Neuronal stem cell (in vitro differentiated cells): ENCODE results near the gene PAPLN.
A peak's percentile ranks its signal among the peaks of the same experiment; 100 is the strongest.

Experiments used
- DNase-seq: peaks from one replicate; pipeline ENCODE4 v3.0.0-alpha.2; 2013; ENCODE audit warnings: low spot score
- H2AFZ ChIP-seq: one replicate; pipeline ENCODE4 v1.6.1; 2013; ENCODE audit warnings: mild to moderate bottlenecking, low read length, inconsistent platforms
- H2AK5ac ChIP-seq: 2 replicates; pipeline ENCODE4 v1.6.1; 2013; ENCODE audit warnings: low read depth, mild to moderate bottlenecking, inconsistent platforms, low read length, moderate library complexity, mixed read lengths
- H2BK120ac ChIP-seq: 2 replicates; pipeline ENCODE4 v1.6.1; 2013; ENCODE audit warnings: low read depth, mild to moderate bottlenecking, inconsistent platforms, low read length, moderate library complexity, mixed read lengths
- H2BK12ac ChIP-seq: one replicate; pipeline ENCODE4 v1.6.1; 2013; ENCODE audit warnings: low read length, inconsistent platforms
- H2BK15ac ChIP-seq: 2 replicates; pipeline ENCODE4 v1.6.1; 2013; ENCODE audit warnings: mild to moderate bottlenecking, low read length, inconsistent platforms, mixed read lengths
- H2BK5ac ChIP-seq: one replicate; pipeline ENCODE4 v1.6.1; 2013; ENCODE audit warnings: inconsistent platforms, mild to moderate bottlenecking, low read length, moderate library complexity
- H3K14ac ChIP-seq: one replicate; pipeline ENCODE4 v1.6.1; 2013; ENCODE audit warnings: low read length, inconsistent platforms
- H3K18ac ChIP-seq: 2 replicates; pipeline ENCODE4 v1.6.1; 2013; ENCODE audit warnings: low read length, inconsistent platforms
- H3K23ac ChIP-seq: 2 replicates; pipeline ENCODE4 v1.6.1; 2013; ENCODE audit warnings: low read depth, mild to moderate bottlenecking, mixed read lengths, low read length, inconsistent platforms; ENCODE audit not compliant: poor library complexity
- H3K27ac ChIP-seq: replicated peaks from 3 replicates; pipeline ENCODE4 v1.5.1; 2013; ENCODE audit warnings: low read length, inconsistent platforms
- H3K27me3 ChIP-seq, 3 experiments: 2 replicates each; pipeline ENCODE4 v1.6.1; 2013; ENCODE audit warnings: low read length in 3 of 3, mild to moderate bottlenecking in 2 of 3, inconsistent platforms in 1 of 3, low read depth in 1 of 3, mixed read lengths in 1 of 3, moderate library complexity in 1 of 3; ENCODE audit not compliant: control insufficient read depth in 3 of 3, insufficient read depth in 3 of 3
- H3K36me3 ChIP-seq, 2 donors: replicated peaks in 1 of 2; 2 replicates each; pipeline ENCODE4 v1.6.1; 2013; ENCODE audit warnings: low read length in 2 of 2; ENCODE audit not compliant: control insufficient read depth in 2 of 2, insufficient read depth in 2 of 2
- H3K4ac ChIP-seq: 2 replicates; pipeline ENCODE4 v1.6.1; 2013; ENCODE audit warnings: inconsistent platforms, mild to moderate bottlenecking, low read length, moderate library complexity
- H3K4me1 ChIP-seq, 2 donors: 1 replicate in 1 of 2; 2 replicates in 1 of 2; pipeline ENCODE4 v1.6.1; 2013; ENCODE audit warnings: low read length in 2 of 2, low read depth in 1 of 2; ENCODE audit not compliant: control insufficient read depth in 2 of 2, insufficient read depth in 1 of 2
- H3K4me2 ChIP-seq: one replicate; pipeline ENCODE4 v1.6.1; 2013; ENCODE audit warnings: mild to moderate bottlenecking, low read length, inconsistent platforms; ENCODE audit not compliant: insufficient read depth, poor library complexity, severe bottlenecking
- H3K4me3 ChIP-seq, 2 donors: 2 replicates each; pipeline ENCODE4 v1.5.1; 2013; ENCODE audit warnings: low read length in 2 of 2, mild to moderate bottlenecking in 2 of 2, inconsistent platforms in 1 of 2, moderate library complexity in 1 of 2
- H3K79me1 ChIP-seq: one replicate; pipeline ENCODE4 v1.6.1; 2013; ENCODE audit warnings: low read depth, mild to moderate bottlenecking, inconsistent platforms, low read length, moderate library complexity
- H3K9ac ChIP-seq: one replicate; pipeline ENCODE4 v1.6.1; 2013; ENCODE audit warnings: mild to moderate bottlenecking, low read depth, low read length, inconsistent platforms; ENCODE audit not compliant: poor library complexity
- H3K9me3 ChIP-seq, 2 donors: replicated peaks in 1 of 2; 2 replicates each; pipeline versions ENCODE3 to v1.6.1; 2013; ENCODE audit warnings: low read length in 2 of 2, mild to moderate bottlenecking in 2 of 2, inconsistent platforms in 1 of 2, low read depth in 1 of 2, mixed read lengths in 1 of 2, moderate library complexity in 1 of 2; ENCODE audit not compliant: control insufficient read depth in 2 of 2, insufficient read depth in 1 of 2
- H4K8ac ChIP-seq: one replicate; pipeline ENCODE4 v1.6.1; 2013; ENCODE audit warnings: low read depth, mild to moderate bottlenecking, inconsistent platforms, low read length, moderate library complexity
- H4K91ac ChIP-seq: one replicate; pipeline ENCODE4 v1.6.1; 2013; ENCODE audit warnings: low read length, low read depth, mild to moderate bottlenecking, inconsistent platforms; ENCODE audit not compliant: poor library complexity
- WGBS, 2 donors: extraction: QIAGEN DNeasy Blood & Tissue Kit; methylation state at CpG; one replicate each; pipeline ENCODE4 v1.1.7; 2013; ENCODE audit warnings: missing lambda C conversion rate in 2 of 2, mixed read lengths in 1 of 2; ENCODE audit not compliant: insufficient read length in 2 of 2, insufficient replicate concordance in 1 of 2; ENCODE audit errors: extremely low coverage in 2 of 2; 5-methylcytosine and 5-hydroxymethylcytosine counted together

Gene PAPLN

DNA sequence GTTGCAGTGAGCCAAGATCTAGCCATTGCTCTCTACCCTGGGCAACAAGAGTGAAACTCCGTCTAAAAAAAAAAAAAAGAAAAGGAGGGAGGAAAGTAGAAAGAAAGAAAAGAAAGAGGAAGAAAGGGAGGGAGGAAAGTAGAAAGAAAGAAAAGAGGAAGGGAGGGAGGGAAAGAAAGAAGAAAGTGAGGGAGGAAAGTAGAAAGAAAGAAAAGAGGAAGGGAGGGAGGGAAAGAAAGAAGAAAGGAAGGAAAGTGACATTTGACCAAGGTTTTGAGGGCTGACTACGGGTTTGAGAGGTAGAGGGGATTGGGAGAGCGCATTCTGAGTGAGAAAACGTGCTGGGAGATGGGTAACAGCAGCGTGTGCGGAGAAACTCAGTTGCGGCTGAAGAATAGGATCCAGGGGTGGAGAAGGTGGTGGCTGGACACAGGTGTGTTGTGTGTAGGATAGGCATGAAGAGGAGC, 521 bp upstream of the PAPLN start:
- Histone ChIP-seq H3K23ac (peak overlapping the region; percentile 67), H4K8ac (no peak overlapping the region), H3K79me1 (peaks cover 6% of the 10 kb centered on the region), H2BK120ac (peak overlapping the region; percentile 24), H2BK5ac (no peak overlapping the region), H4K91ac (no peak overlapping the region), H3K14ac (no peak overlapping the region), H3K27ac (no peak overlapping the region), H2AK5ac (peak overlapping the region; percentile 82), H3K4me1 (peaks cover 39 to 46% of the 10 kb centered on the region in 2 donors), H3K9me3 (no peaks in the 10 kb centered on the region), H2BK15ac (no peak overlapping the region), H3K9ac (peak overlapping the region; percentile 46), H2AFZ (no peak overlapping the region), H3K36me3 (peaks cover 0 to 4% of the 10 kb centered on the region in 2 donors), H3K4me2 (peak overlapping the region; percentile 90), H3K18ac (peak overlapping the region; percentile 49), H2BK12ac (peak overlapping the region; percentile 4), H3K27me3 (peaks cover 0 to 45% (median 7%) of the 10 kb centered on the region in 3 experiments), H3K4me3 (peak overlapping the region in 1 of 2 donors; percentile 86), H3K4ac (no peak overlapping the region)
- no peak for DNase-seq
- no CpG with 5 or more reads among the region's 7 CpGs for WGBS, 2 donors

DNA sequence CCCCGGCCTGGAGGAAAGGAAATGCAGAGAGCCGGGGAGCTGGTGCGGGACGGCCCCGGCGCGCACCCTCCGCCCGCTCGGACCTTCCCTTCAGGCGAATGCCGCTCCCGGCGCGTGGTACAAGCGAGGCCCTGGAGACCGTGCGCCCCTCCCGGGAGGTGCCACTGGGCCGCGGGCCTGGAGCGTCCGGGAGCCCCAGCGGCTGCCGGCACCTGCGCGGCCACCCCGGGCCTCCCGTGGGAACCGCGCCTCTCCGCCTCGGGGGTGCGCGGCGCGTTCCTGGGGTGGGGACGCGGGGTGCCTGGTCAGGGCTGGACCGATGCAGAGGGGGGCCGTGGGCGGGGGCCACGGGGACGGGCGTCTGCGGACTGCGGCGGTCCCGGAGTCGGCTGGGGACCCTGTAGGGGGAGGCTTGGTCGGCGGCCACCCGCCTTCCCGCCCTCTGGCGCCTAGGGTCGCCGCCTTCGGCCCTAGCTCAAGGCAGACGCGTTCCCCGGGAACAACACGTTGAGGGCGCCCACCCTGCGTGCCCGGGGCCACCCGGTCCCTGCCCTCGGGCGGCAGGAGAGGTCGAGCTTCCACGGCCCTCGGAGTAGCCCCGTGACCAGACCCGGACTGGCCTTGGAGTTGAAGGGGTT, 599 bp downstream of the PAPLN start:
- no peak overlapping the region for H4K8ac ChIP-seq
- no peaks in the 10 kb centered on the region for H3K9me3 ChIP-seq
- peak overlapping the region; percentile 21 for H3K23ac ChIP-seq
- H2BK12ac ChIP-seq: no peak overlapping the region
- no peak overlapping the region for H3K14ac ChIP-seq
- H3K4me3 ChIP-seq: peak overlapping the region; percentile 37 to 86
- no CpG with 5 or more reads among the region's 73 CpGs for WGBS, 2 donors
- H3K4me1 ChIP-seq: peaks cover 38 to 40% of the 10 kb centered on the region in 2 donors
- peaks cover 0 to 4% of the 10 kb centered on the region in 2 donors for H3K36me3 ChIP-seq
- peak overlapping the region; percentile 49 for H3K18ac ChIP-seq
- no peak overlapping the region for H4K91ac ChIP-seq
- peak overlapping the region; percentile 85 for H3K9ac ChIP-seq
- H2BK120ac ChIP-seq: peak overlapping the region; percentile 82
- peak overlapping the region; percentile 90 for H3K4me2 ChIP-seq
- no peak overlapping the region for H3K27ac ChIP-seq
- no peak for DNase-seq
- H2AK5ac ChIP-seq: no peak overlapping the region
- peak overlapping the region; percentile 90 for H2AFZ ChIP-seq
- peak overlapping the region; percentile 8 for H3K4ac ChIP-seq
- peak overlapping the region; percentile 80 for H2BK15ac ChIP-seq
- peaks cover 0 to 48% (median 7%) of the 10 kb centered on the region in 3 experiments for H3K27me3 ChIP-seq
- H2BK5ac ChIP-seq: no peak overlapping the region
- peaks cover 6% of the 10 kb centered on the region for H3K79me1 ChIP-seq

DNA sequence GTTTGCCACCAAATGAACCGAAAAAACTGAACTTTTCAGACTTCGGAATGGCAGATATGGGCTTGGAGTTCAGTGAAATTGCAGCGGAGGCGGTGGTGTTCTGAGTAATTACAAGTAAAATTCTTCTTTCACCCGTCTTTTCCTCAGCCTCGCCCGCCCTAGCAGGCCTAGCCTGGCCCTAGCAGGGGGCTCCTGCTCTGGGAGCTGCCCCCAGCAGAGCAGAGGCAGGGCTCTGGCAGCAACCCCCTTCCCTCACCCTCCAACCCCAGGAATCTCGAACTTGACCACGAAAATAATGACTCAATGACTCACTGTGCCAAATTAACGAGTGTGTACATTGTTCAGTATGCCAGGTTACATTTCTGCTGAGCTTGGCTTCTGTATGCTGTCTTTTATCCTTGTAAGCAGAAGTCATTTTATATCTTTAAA, 1.1 kb downstream of the PAPLN start:
- Histone ChIP-seq H3K23ac (no peak overlapping the region), H2AFZ (peak overlapping the region; percentile 90), H4K91ac (no peak overlapping the region), H2BK5ac (no peak overlapping the region), H2AK5ac (no peak overlapping the region), H2BK12ac (no peak overlapping the region), H3K9ac (peak overlapping the region; percentile 85), H2BK120ac (no peak overlapping the region), H4K8ac (no peak overlapping the region), H3K4me3 (peak overlapping the region; percentile 37 to 86), H3K9me3 (no peaks in the 10 kb centered on the region), H3K79me1 (peaks cover 6% of the 10 kb centered on the region), H3K27ac (no peak overlapping the region), H3K14ac (no peak overlapping the region), H3K18ac (peak overlapping the region; percentile 81), H2BK15ac (peak overlapping the region; percentile 80), H3K4me1 (peaks cover 35 to 40% of the 10 kb centered on the region in 2 donors), H3K27me3 (peaks cover 0 to 51% (median 7%) of the 10 kb centered on the region in 3 experiments), H3K4me2 (peak overlapping the region; percentile 90), H3K36me3 (peaks cover 0 to 4% of the 10 kb centered on the region in 2 donors), H3K4ac (no peak overlapping the region)
- no peak for DNase-seq
- no CpG with 5 or more reads among the region's 10 CpGs for WGBS, 2 donors

DNA sequence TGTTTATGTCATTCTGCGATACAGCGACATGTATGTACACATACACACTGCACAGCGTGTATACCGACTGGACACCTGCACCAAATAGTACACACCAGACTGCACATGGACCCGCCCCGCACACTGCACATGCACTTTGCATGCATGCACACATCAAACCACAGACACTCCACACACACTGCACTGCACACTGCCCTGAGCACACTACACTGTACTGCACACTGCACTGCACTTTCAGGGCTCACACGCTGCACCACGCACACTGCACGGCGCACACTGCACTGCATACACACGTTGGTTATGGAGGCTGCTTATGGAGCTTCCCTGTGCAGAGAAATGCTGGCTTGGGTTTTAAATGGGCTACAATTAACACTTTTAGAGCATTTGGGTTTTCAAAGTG, 1.6 kb downstream of the PAPLN start:
- Histone ChIP-seq H3K18ac (peak overlapping the region; percentile 73), H3K4ac (no peak overlapping the region), H2BK120ac (no peak overlapping the region), H4K8ac (no peak overlapping the region), H2BK12ac (no peak overlapping the region), H3K79me1 (peaks cover 6% of the 10 kb centered on the region), H3K14ac (peak overlapping the region; percentile 42), H4K91ac (no peak overlapping the region), H2BK5ac (no peak overlapping the region), H3K9me3 (no peaks in the 10 kb centered on the region), H2BK15ac (no peak overlapping the region), H3K4me1 (peaks cover 31 to 40% of the 10 kb centered on the region in 2 donors), H3K4me2 (peak overlapping the region; percentile 28), H3K4me3 (peak overlapping the region in 1 of 2 donors; percentile 52), H3K23ac (peak overlapping the region; percentile 5), H2AK5ac (no peak overlapping the region), H3K27ac (no peak overlapping the region), H3K36me3 (peaks cover 0 to 4% of the 10 kb centered on the region in 2 donors), H3K9ac (peak overlapping the region; percentile 75), H3K27me3 (peaks cover 0 to 52% (median 7%) of the 10 kb centered on the region in 3 experiments), H2AFZ (no peak overlapping the region)
- no CpG with 5 or more reads among the region's 11 CpGs for WGBS, 2 donors
- DNase-seq: no peak
